Ovary (tissue), 3 donors: ENCODE data around the gene LRMDA.

Experiments used
- CTCF ChIP-seq, 3 donors: fragments of 450-650 bp in 2 of 3; fragments of 200-600 bp in 1 of 3; IDR thresholded peaks; one replicate each; pipeline versions ENCODE4 v1.5.1 to v1.8.0; 2016 to 2022; ENCODE audit warnings: antibody characterized with exemption in 3 of 3, mild to moderate bottlenecking in 1 of 3
- POLR2A ChIP-seq: fragments of 450-650 bp; IDR thresholded peaks from one replicate; pipeline ENCODE4 v1.6.1; 2017; ENCODE audit warnings: antibody characterized with exemption, mild to moderate bottlenecking, moderate library complexity
- donor health status: DM: no; HTN: no; CAD: no.

GRCh38 chr10:75466886-75467285, 35.5 kb downstream of the LRMDA start:
- no peak for TF ChIP-seq POLR2A
- TF ChIP-seq CTCF (IDR thresholded peaks at IDR 0.05) = no peak
